GM23248 (cell line): ENCODE results near the gene CENATAC. TPM values are rescaled to one million over a fixed set of nuclear protein-coding genes. Genes with fewer than 3 reads are reported as not detected.
A peak's percentile ranks its signal among the peaks of the same experiment; 100 is the strongest.
"Not testable (repeated sequence)": the region's sequence is repeated elsewhere in the genome, so short reads cannot be mapped to it uniquely, and the experiment has no call there.

Source experiments
- DNase-seq: peaks from one replicate; pipeline ENCODE4 v3.0.0-alpha.2; 2015
- H2AFZ ChIP-seq: fragments of 200-600 bp; sonication (generic); 2 replicates; pipeline ENCODE4 v1.6.1; 2016; ENCODE audit warnings: antibody characterized with exemption
- H3F3A ChIP-seq: fragments of 200-600 bp; sonication (generic); 2 replicates; pipeline ENCODE4 v1.6.1; 2016; ENCODE audit warnings: mild to moderate bottlenecking, antibody characterized with exemption, mixed run types; ENCODE audit not compliant: insufficient read depth
- H3K27ac ChIP-seq: fragments of 200-600 bp; sonication (generic); 2 replicates; pipeline ENCODE4 v1.5.1; 2016; ENCODE audit warnings: mild to moderate bottlenecking
- H3K27me3 ChIP-seq: fragments of 200-600 bp; sonication (generic); replicated peaks from 2 replicates; pipeline ENCODE4 v1.6.1; 2016; ENCODE audit warnings: mild to moderate bottlenecking; ENCODE audit not compliant: insufficient read depth
- H3K36me3 ChIP-seq: fragments of 200-600 bp; sonication (generic); 2 replicates; pipeline ENCODE4 v1.6.1; 2016; ENCODE audit warnings: low read depth, mild to moderate bottlenecking
- H3K4me1 ChIP-seq: fragments of 200-600 bp; sonication (generic); 2 replicates; pipeline ENCODE4 v1.6.1; 2016; ENCODE audit warnings: mild to moderate bottlenecking; ENCODE audit not compliant: insufficient read depth
- H3K4me2 ChIP-seq: fragments of 200-600 bp; sonication (generic); one replicate; pipeline ENCODE4 v1.6.1; 2016; ENCODE audit warnings: mild to moderate bottlenecking; ENCODE audit not compliant: unreplicated experiment
- H3K4me3 ChIP-seq: fragments of 200-600 bp; sonication (generic); 2 replicates; pipeline ENCODE4 v1.5.1; 2016; ENCODE audit warnings: mild to moderate bottlenecking
- H3K79me2 ChIP-seq: fragments of 200-600 bp; sonication (generic); 2 replicates; pipeline ENCODE4 v1.6.1; 2016; ENCODE audit warnings: mild to moderate bottlenecking; ENCODE audit not compliant: insufficient read depth
- H3K9ac ChIP-seq: fragments of 200-600 bp; sonication (generic); 2 replicates; pipeline ENCODE4 v1.6.1; 2016; ENCODE audit warnings: mild to moderate bottlenecking
- H3K9me2 ChIP-seq: fragments of 200-600 bp; sonication (generic); 2 replicates; pipeline ENCODE4 v1.6.1; 2016; ENCODE audit warnings: mixed run types, mild to moderate bottlenecking, moderate library complexity; ENCODE audit not compliant: insufficient read depth
- H3K9me3 ChIP-seq: fragments of 200-600 bp; sonication (generic); one replicate; pipeline ENCODE4 v1.6.1; 2017; ENCODE audit warnings: low read depth
- H4K20me1 ChIP-seq: fragments of 200-600 bp; sonication (generic); 2 replicates; pipeline ENCODE4 v1.6.0; 2016; ENCODE audit not compliant: insufficient read depth
- EZH2 ChIP-seq: fragments of 200-600 bp; sonication (generic); IDR thresholded peaks from 2 replicates; pipeline ENCODE4 v1.6.1; 2018; ENCODE audit warnings: antibody characterized with exemption, mild to moderate bottlenecking; ENCODE audit not compliant: insufficient read depth, poor library complexity, severe bottlenecking
- EZH2phosphoT487 ChIP-seq: fragments of 200-600 bp; sonication (generic); IDR thresholded peaks from 2 replicates; pipeline ENCODE4 v1.6.1; 2018; ENCODE audit warnings: antibody characterized with exemption, moderate library complexity, mild to moderate bottlenecking, low read depth; ENCODE audit not compliant: insufficient read depth
- WGBS, 2 experiments: methylation state at CpG; one replicate each; pipeline ENCODE4 v1.1.6; 2015 to 2017; ENCODE audit warnings: low lambda C conversion rate in 2 of 2, low coverage in 1 of 2; ENCODE audit errors: missing lambda C conversion rate in 2 of 2; 5-methylcytosine and 5-hydroxymethylcytosine counted together
- in situ Hi-C: fragments of 300-500 bp; cut with MboI; formaldehyde crosslinking; loops from 2 replicates; pipeline ENCODE4 v1.15.0; 2020
- polyA plus RNA-seq: library from polyadenylated mRNA; unstranded; fragments of >200 nt; fragmentation: Nextera tagmentation; extraction: Ambion mirVana; gene quantifications from 2 replicates; pipeline ENCODE4 v1.2.1, GENCODE V29; 2016
- total RNA-seq: library from RNA; depleted of rRNA; stranded (reverse); fragments of >200 nt; shearing (Covaris generic); gene quantifications from 2 replicates; pipeline ENCODE4 v1.2.3, GENCODE V29; 2014

Gene CENATAC
- total and polyA plus RNA-seq, 2 experiments from 2014 or later = 13.1 to 15.3 TPM

GRCh38 chr11:119029340-119030028 lies 31.5 kb downstream of the CENATAC start:
- H3K36me3 ChIP-seq = no peaks in the 10 kb centered on the region
- H3K4me2 ChIP-seq = no peak overlapping the region
- peak overlapping the region; percentile 90 for H3K4me3 ChIP-seq
- no peaks in the 10 kb centered on the region for H3K79me2 ChIP-seq
- peak overlapping the region; percentile 98 for H2AFZ ChIP-seq
- no peaks in the 10 kb centered on the region for H3K9me2 ChIP-seq
- H3K9me3 ChIP-seq = no peaks in the 10 kb centered on the region
- H3K4me1 ChIP-seq = peaks cover 6% of the 10 kb centered on the region; the same call in 1 of the 2 replicates
- WGBS, 2 experiments = 83 to 89% methylated on average over 10 of the region's 10 CpGs
- H3K27me3 ChIP-seq = no peaks in the 10 kb centered on the region
- DNase-seq = no peak
- H3K9ac ChIP-seq = peak overlapping the region; percentile 76
- TF ChIP-seq EZH2phosphoT487 (no peak), EZH2 (no peak)
- H4K20me1 ChIP-seq = no peaks in the 10 kb centered on the region
- H3F3A ChIP-seq = no peaks in the 10 kb centered on the region
- in situ Hi-C loops = no loop called here
- H3K27ac ChIP-seq = no peak overlapping the region

GRCh38 chr11:119030029-119030328 lies 32.0 kb downstream of the CENATAC start:
- H3K4me1 ChIP-seq = peaks cover 6% of the 10 kb centered on the region; the same call in 1 of the 2 replicates
- peak overlapping the region; percentile 98 for H2AFZ ChIP-seq
- no peaks in the 10 kb centered on the region for H4K20me1 ChIP-seq
- no peaks in the 10 kb centered on the region for H3K79me2 ChIP-seq
- DNase-seq = no peak
- no peak overlapping the region for H3K27ac ChIP-seq
- in situ Hi-C loops = no loop called here
- peak overlapping the region; percentile 76 for H3K9ac ChIP-seq
- TF ChIP-seq EZH2 = no peak
- TF ChIP-seq EZH2phosphoT487 = no peak
- WGBS, 2 experiments = 12 to 22% methylated on average over 9 to 13 of the region's 13 CpGs
- peak overlapping the region; percentile 90 for H3K4me3 ChIP-seq
- H3K27me3 ChIP-seq = no peaks in the 10 kb centered on the region
- no peaks in the 10 kb centered on the region for H3K9me3 ChIP-seq
- H3K9me2 ChIP-seq = no peaks in the 10 kb centered on the region
- H3F3A ChIP-seq = no peaks in the 10 kb centered on the region
- H3K4me2 ChIP-seq = peak overlapping the region; percentile 94
- no peaks in the 10 kb centered on the region for H3K36me3 ChIP-seq

GRCh38 chr11:119030329-119031047 lies 32.5 kb downstream of the CENATAC start, which contains the start of gene SLC37A4:
SLC37A4 (minus strand) TSS chr11:119030877.
- H2AFZ ChIP-seq = peak within 1 kb of the TSS; percentile 98
- H3K27me3 ChIP-seq = no peaks in the 10 kb centered on the region
- peak within 1 kb of the TSS; percentile 76 for H3K9ac ChIP-seq
- H3K4me1 ChIP-seq = peaks cover 6% of the 10 kb centered on the region; the same call in 1 of the 2 replicates
- no peaks in the 10 kb centered on the region for H3F3A ChIP-seq
- peak within 1 kb of the TSS; percentile 94 for H3K4me2 ChIP-seq
- no peaks in the 10 kb centered on the region for H4K20me1 ChIP-seq
- H3K9me2 ChIP-seq = no peaks in the 10 kb centered on the region
- in situ Hi-C loops = no loop called here
- H3K9me3 ChIP-seq = no peaks in the 10 kb centered on the region
- H3K36me3 ChIP-seq = no peaks in the 10 kb centered on the region
- no peak within 1 kb of the TSS for H3K27ac ChIP-seq
- no peak for TF ChIP-seq EZH2phosphoT487
- no peaks in the 10 kb centered on the region for H3K79me2 ChIP-seq
- peak within 1 kb of the TSS; percentile 90 for H3K4me3 ChIP-seq
- WGBS, 2 experiments = 1 to 2% methylated on average over 31 to 65 of the region's 67 CpGs
- DNase-seq = peak; percentile 100

- H3K36me3 ChIP-seq = no peaks in the 10 kb centered on the region
- H2AFZ ChIP-seq = peak overlapping the region; percentile 98; the same call in 1 of the 2 replicates
- TF ChIP-seq EZH2 = no peak
- TF ChIP-seq EZH2phosphoT487 = no peak
- no peak overlapping the region for H3K4me3 ChIP-seq
- peaks cover 6% of the 10 kb centered on the region; the same call in 1 of the 2 replicates for H3K4me1 ChIP-seq
- DNase-seq = no peak
- H3K79me2 ChIP-seq = no peaks in the 10 kb centered on the region
- no peak overlapping the region for H3K27ac ChIP-seq
- H3K9me3 ChIP-seq = no peaks in the 10 kb centered on the region
- no peaks in the 10 kb centered on the region for H3K9me2 ChIP-seq
- no peak overlapping the region for H3K4me2 ChIP-seq
- no peaks in the 10 kb centered on the region for H3K27me3 ChIP-seq
- no peaks in the 10 kb centered on the region for H4K20me1 ChIP-seq
- in situ Hi-C loops = no loop called here
- H3K9ac ChIP-seq = no peak overlapping the region
- 92 to 93% methylated on average over 9 of the region's 9 CpGs for WGBS, 2 experiments
- H3F3A ChIP-seq = no peaks in the 10 kb centered on the region
These were observed 34.0 kb downstream of the CENATAC start for GRCh38 chr11:119031912-119032280.

- in situ Hi-C loops, H3K27me3 ChIP-seq, H3K4me1 ChIP-seq, H3K9ac ChIP-seq, H3K79me2 ChIP-seq, H4K20me1 ChIP-seq, H3K27ac ChIP-seq, H2AFZ ChIP-seq, H3F3A ChIP-seq, H3K4me2 ChIP-seq, H3K36me3 ChIP-seq, H3K9me2 ChIP-seq, H3K4me3 ChIP-seq, H3K9me3 ChIP-seq: not testable (repeated sequence)
- WGBS, 2 experiments = 85% methylated on average over 10 of the region's 10 CpGs
- DNase-seq = peak; percentile 24
These were observed 35.5 kb downstream of the CENATAC start for GRCh38 chr11:119033421-119033820.
